H1 (cell line): ENCODE data around the gene RNASE9. TPM values are rescaled to one million over a fixed set of nuclear protein-coding genes. Genes with fewer than 3 reads are reported as not detected.

Experiments used
- CTCF ChIA-PET: fragments of 300-600 bp; sonication (Branson Sonifier 250); formaldehyde crosslinking; loops from one replicate; lab custom pipeline; 2021; ENCODE audit not compliant: partially characterized antibody; lab: Charles Lee
- POLR2A ChIA-PET: fragments of 300-600 bp; sonication (Branson Sonifier 250); formaldehyde crosslinking; loops from one replicate; lab custom pipeline; 2021; ENCODE audit warnings: inconsistent platforms; ENCODE audit not compliant: partially characterized antibody; lab: Charles Lee
- DNase-seq, 2 experiments: peaks; one replicate each; pipeline versions ENCODE4 v3.0.0 to v3.0.0-alpha.2; 2010 to 2022; ENCODE audit warnings: low spot score in 2 of 2, low read depth in 1 of 2, mixed read lengths in 1 of 2
- FAIRE-seq: peaks from 2 replicates; lab custom pipeline; 2011; peaks lifted over from hg19 to GRCh38; lab: Jason Lieb, UNC
- H2AFZ ChIP-seq: 2 replicates; pipeline ENCODE4 v1.8.1; 2012; ENCODE audit warnings: low read length, inconsistent platforms
- H2AK5ac ChIP-seq: 2 replicates; pipeline ENCODE4 v1.6.1; 2013; ENCODE audit warnings: low read depth, low read length
- H2BK120ac ChIP-seq: replicated peaks from 2 replicates; pipeline ENCODE3; 2013; ENCODE audit warnings: low read depth, low read length, inconsistent platforms
- H2BK12ac ChIP-seq: 2 replicates; pipeline ENCODE4 v1.6.1; 2013; ENCODE audit warnings: low read depth, low read length
- H2BK15ac ChIP-seq: 2 replicates; pipeline ENCODE4 v1.6.1; 2013; ENCODE audit warnings: low read length
- H2BK20ac ChIP-seq: 2 replicates; pipeline ENCODE4 v1.6.1; 2013; ENCODE audit warnings: low read length
- H2BK5ac ChIP-seq: 2 replicates; pipeline ENCODE4 v1.6.1; 2013; ENCODE audit warnings: low read depth, low read length
- H3K14ac ChIP-seq: 2 replicates; pipeline ENCODE4 v1.6.1; 2013; ENCODE audit warnings: inconsistent platforms; ENCODE audit not compliant: insufficient read length
- H3K18ac ChIP-seq: 2 replicates; pipeline ENCODE4 v1.6.1; 2013; ENCODE audit warnings: low read length; ENCODE audit errors: extremely low read depth
- H3K23ac ChIP-seq: 2 replicates; pipeline ENCODE4 v1.6.1; 2013; ENCODE audit warnings: inconsistent platforms; ENCODE audit not compliant: insufficient read length
- H3K23me2 ChIP-seq: 2 replicates; pipeline ENCODE4 v1.6.1; 2013; ENCODE audit warnings: low read depth, low read length
- H3K27ac ChIP-seq: 2 replicates; pipeline ENCODE4 v1.6.1; 2011; ENCODE audit warnings: low read depth, low read length, inconsistent platforms
- H3K27me3 ChIP-seq, 4 experiments: replicated peaks in 1 of 4; 1 replicate in 1 of 4; 2 replicates in 3 of 4; pipeline versions ENCODE4 v1.6.1 to v1.8.1; 2011 to 2013; ENCODE audit warnings: low read length in 3 of 4, mild to moderate bottlenecking in 3 of 4, inconsistent platforms in 2 of 4, mixed read lengths in 2 of 4, moderate library complexity in 1 of 4; ENCODE audit not compliant: control insufficient read depth in 3 of 4, insufficient read depth in 3 of 4; ENCODE audit errors: extremely low read depth in 1 of 4
- H3K36me3 ChIP-seq, 4 experiments: 2 replicates each; pipeline versions ENCODE4 v1.6.1 to v1.8.1; 2011 to 2013; ENCODE audit warnings: mild to moderate bottlenecking in 4 of 4, low read length in 3 of 4, moderate library complexity in 2 of 4, control low read depth in 1 of 4, inconsistent platforms in 1 of 4; ENCODE audit not compliant: insufficient read depth in 4 of 4, control insufficient read depth in 2 of 4
- H3K4ac ChIP-seq: replicated peaks from 2 replicates; pipeline ENCODE3; 2013; ENCODE audit warnings: low read length, low read depth, mixed read lengths, inconsistent platforms; ENCODE audit not compliant: insufficient read length
- H3K4me1 ChIP-seq, 4 experiments: replicated peaks in 1 of 4; 1 replicate in 1 of 4; 2 replicates in 3 of 4; pipeline versions ENCODE4 v1.6.1 to v1.8.1; 2011 to 2013; ENCODE audit warnings: low read length in 3 of 4, inconsistent platforms in 2 of 4, mixed read lengths in 1 of 4; ENCODE audit not compliant: insufficient read depth in 4 of 4, control insufficient read depth in 3 of 4
- H3K4me2 ChIP-seq, 2 experiments: 2 replicates each; pipeline versions ENCODE4 v1.6.1 to v1.8.1; 2011 to 2013; ENCODE audit warnings: low read depth in 2 of 2, low read length in 2 of 2, control low read depth in 1 of 2, inconsistent platforms in 1 of 2, mild to moderate bottlenecking in 1 of 2; ENCODE audit not compliant: insufficient read depth in 1 of 2
- H3K4me3 ChIP-seq, 4 experiments: fragments of 200-600, 300-600 bp in 1 of 4; sonication (generic), shearing (Covaris generic), sonication (Bioruptor Twin) in 1 of 4; 2 replicates each; pipeline versions ENCODE4 v1.5.1 to v1.8.1; 2011 to 2016; ENCODE audit warnings: low read length in 4 of 4, low read depth in 3 of 4, control low read depth in 2 of 4, inconsistent platforms in 2 of 4, mild to moderate bottlenecking in 2 of 4, mixed read lengths in 1 of 4, moderate library complexity in 1 of 4; ENCODE audit not compliant: insufficient read depth in 2 of 4; ENCODE audit errors: extremely low read depth in 1 of 4
- H3K56ac ChIP-seq: replicated peaks from 2 replicates; pipeline ENCODE3; 2013; ENCODE audit warnings: low read depth, mild to moderate bottlenecking, mixed read lengths, low read length, inconsistent platforms; ENCODE audit not compliant: insufficient read length
- H3K79me1 ChIP-seq: 2 replicates; pipeline ENCODE4 v1.6.1; 2013; ENCODE audit warnings: low read depth, low read length, control low read depth
- H3K79me2 ChIP-seq, 2 experiments: 2 replicates each; pipeline versions ENCODE4 v1.6.1 to v1.8.1; 2012 to 2013; ENCODE audit warnings: low read length in 2 of 2, mild to moderate bottlenecking in 2 of 2, inconsistent platforms in 1 of 2; ENCODE audit not compliant: insufficient read depth in 2 of 2, control insufficient read depth in 1 of 2
- H3K9ac ChIP-seq, 4 experiments: replicated peaks in 1 of 4; 1 replicate in 1 of 4; 2 replicates in 3 of 4; pipeline versions ENCODE4 v1.6.1 to v1.8.1; 2011 to 2013; ENCODE audit warnings: low read depth in 3 of 4, low read length in 3 of 4, control low read depth in 2 of 4, mild to moderate bottlenecking in 2 of 4, moderate library complexity in 2 of 4, inconsistent platforms in 1 of 4; ENCODE audit errors: extremely low read depth in 1 of 4
- H3K9me3 ChIP-seq, 2 experiments: 2 replicates each; pipeline versions ENCODE4 v1.6.1 to v1.8.1; 2012 to 2013; ENCODE audit warnings: mild to moderate bottlenecking in 2 of 2, moderate library complexity in 2 of 2, control low read depth in 1 of 2, inconsistent platforms in 1 of 2, low read depth in 1 of 2, low read length in 1 of 2, mixed read lengths in 1 of 2; ENCODE audit not compliant: insufficient read depth in 2 of 2
- H4K20me1 ChIP-seq, 2 experiments: replicated peaks in 1 of 2; 2 replicates each; pipeline versions ENCODE3 to v1.8.1; 2011 to 2013; ENCODE audit warnings: inconsistent platforms in 2 of 2, low read length in 2 of 2, mild to moderate bottlenecking in 1 of 2; ENCODE audit not compliant: insufficient read depth in 2 of 2, control insufficient read depth in 1 of 2
- H4K5ac ChIP-seq: 2 replicates; pipeline ENCODE4 v1.6.1; 2013; ENCODE audit warnings: low read length, low read depth, mixed read lengths, inconsistent platforms; ENCODE audit not compliant: insufficient read length
- H4K8ac ChIP-seq: 2 replicates; pipeline ENCODE4 v1.8.0; 2013; ENCODE audit warnings: mild to moderate bottlenecking, moderate library complexity, low read length, inconsistent platforms; ENCODE audit not compliant: insufficient read depth; ENCODE audit errors: extremely low read depth
- H4K91ac ChIP-seq: replicated peaks from 2 replicates; pipeline ENCODE3; 2013; ENCODE audit warnings: low read length, mixed read lengths, inconsistent platforms; ENCODE audit not compliant: insufficient read length
- SP2 ChIP-seq: IDR thresholded peaks from 2 replicates; pipeline ENCODE4 v1.6.1; 2012; ENCODE audit warnings: mild to moderate bottlenecking, low read length, inconsistent platforms
- WGBS, 2 experiments: shearing (Covaris generic) in 1 of 2; methylation state at CpG; one replicate each; pipeline versions ENCODE4 v1.1.6 to v1.1.7; 2013 to 2015; ENCODE audit warnings: low lambda C conversion rate in 2 of 2, mixed read lengths in 2 of 2, inconsistent platforms in 1 of 2, low coverage in 1 of 2, missing lambda C conversion rate in 1 of 2; ENCODE audit not compliant: insufficient replicate concordance in 2 of 2, insufficient coverage in 1 of 2, insufficient read length in 1 of 2; ENCODE audit errors: extremely low coverage in 1 of 2, missing lambda C conversion rate in 1 of 2; 5-methylcytosine and 5-hydroxymethylcytosine counted together
- polyA plus RNA-seq, 7 experiments: library from polyadenylated mRNA; depleted of rRNA in 3 of 7; stranded (reverse) in 5 of 7; unstranded in 2 of 7; fragments of >200 nt in 5 of 7; fragments of 200-250 nt in 2 of 7; gene quantifications; 1 replicate in 5 of 7; 2 replicates in 1 of 7; 4 replicates in 1 of 7; pipeline versions ENCODE4 v1.2.1 to v1.2.3, GENCODE V29; 2011 to 2013; ENCODE audit warnings: missing spikeins in 2 of 7, mixed read lengths in 2 of 7
- total RNA-seq: library from RNA; stranded (reverse); fragmentation: NEBNext Ultra II Directional; extraction: Animal tissue kit (Norgen Biotek cat#: 25700); gene quantifications from 2 replicates; pipeline ENCODE4 v1.2.1, GENCODE V29; 2021

Gene RNASE9
- total and polyA plus RNA-seq, 2 of the 8 experiments (the other 6 are each of a cell fraction or from before 2014, with no cell fraction given), result 0.06 TPM; not detected in 1

- H2AFZ ChIP-seq, result no peak overlapping the region
- H3K18ac ChIP-seq, result no peak overlapping the region
- no peak overlapping the region for H3K56ac ChIP-seq
- no peaks in the 10 kb centered on the region; the same call in 1 of the 2 replicates for H3K23me2 ChIP-seq
- no peak overlapping the region for H2BK5ac ChIP-seq
- H4K5ac ChIP-seq, result no peak overlapping the region
- no peak overlapping the region for H2BK15ac ChIP-seq
- H2BK120ac ChIP-seq, result no peak overlapping the region
- CTCF ChIA-PET, result interaction anchor here (1.3 kb wide), 1 partner anchor 34 kb away, joined by 3 read pairs; no protein-coding TSS in a partner anchor
- H3K23ac ChIP-seq, result no peak overlapping the region
- no peak overlapping the region for H3K4me2 ChIP-seq
- no peak overlapping the region for H3K4ac ChIP-seq
- H3K27me3 ChIP-seq, result no peaks in the 10 kb centered on the region
- FAIRE-seq, result no peak
- H3K9ac ChIP-seq, result no peak overlapping the region
- no peak overlapping the region for H4K91ac ChIP-seq
- no peak overlapping the region for H4K8ac ChIP-seq
- no peak overlapping the region for H3K4me3 ChIP-seq
- DNase-seq, result no peak
- POLR2A ChIA-PET, result no interaction called here
- H3K79me1 ChIP-seq, result no peaks in the 10 kb centered on the region
- no peaks in the 10 kb centered on the region for H3K79me2 ChIP-seq
- no peak overlapping the region for H2BK12ac ChIP-seq
- H3K27ac ChIP-seq, result no peak overlapping the region
- peaks cover 2 to 10% (median 5%) of the 10 kb centered on the region in 4 experiments; a peak in 5 of 7 replicates for H3K4me1 ChIP-seq
- no peak overlapping the region for H3K14ac ChIP-seq
- TF ChIP-seq SP2, result no peak
- TF ChIP-seq, all 59 proteins: peak for 0
- Histone ChIP-seq H2BK20ac (no peak overlapping the region; the same call in 1 of the 2 replicates), H4K20me1 (no peaks in the 10 kb centered on the region), H3K9me3 (no peaks in the 10 kb centered on the region), H3K36me3 (no peaks in the 10 kb centered on the region), H2AK5ac (no peak overlapping the region)
- 90% methylated on average over 11 of the region's 11 CpGs; no CpG with 5 or more reads in 1 of the 2 experiments for WGBS, 2 experiments
These were observed 4.2 kb downstream of the RNASE9 start for GRCh38 chr14:20556500-20557211.
